Heart right ventricle (tissue), 16 donors: ENCODE data around the gene KREMEN1. TPM values are rescaled to one million over a fixed set of nuclear protein-coding genes. Genes with fewer than 3 reads are reported as not detected.

ENCODE experiments used
- ATAC-seq, 8 donors: fragments of 200-7000 bp; cut with Tn5 transposase; one replicate each; pipeline ENCODE4 v1.9.1; 2020; ENCODE audit warnings: mild to moderate bottlenecking in 8 of 8, moderate library complexity in 8 of 8, moderate number of reproducible peaks in 1 of 8
- DNase-seq, 2 donors: peaks; one replicate each; pipeline ENCODE4 v3.0.0-alpha.2; 2020
- H3K27ac ChIP-seq, 10 donors: fragments of 200-600 bp; sonication (generic) in 2 of 10; one replicate each; pipeline versions ENCODE4 v1.5.0 to v1.8.0; 2020 to 2022; ENCODE audit warnings: mild to moderate bottlenecking in 3 of 10
- H3K27me3 ChIP-seq, 7 donors: fragments of 200-600 bp; one replicate each; pipeline ENCODE4 v1.8.0; 2021 to 2022; ENCODE audit warnings: mild to moderate bottlenecking in 2 of 7
- H3K36me3 ChIP-seq, 9 donors: fragments of 200-600 bp; sonication (generic) in 1 of 9; one replicate each; pipeline versions ENCODE4 v1.5.0 to v1.8.0; 2020 to 2022; ENCODE audit warnings: mild to moderate bottlenecking in 2 of 9
- H3K4me1 ChIP-seq, 9 donors: fragments of 200-600 bp; sonication (generic) in 1 of 9; one replicate each; pipeline versions ENCODE4 v1.5.0 to v1.8.0; 2020 to 2022; ENCODE audit warnings: mild to moderate bottlenecking in 4 of 9
- H3K4me3 ChIP-seq, 10 donors: fragments of 200-600 bp; sonication (generic) in 2 of 10; one replicate each; pipeline versions ENCODE4 v1.5.0 to v1.8.0; 2020 to 2022; ENCODE audit warnings: mild to moderate bottlenecking in 7 of 10, moderate library complexity in 2 of 10
- H3K9me3 ChIP-seq, 11 donors: fragments of 200-600 bp in 10 of 11; sonication (generic) in 2 of 11; one replicate each; pipeline versions ENCODE4 v1.5.0 to v1.8.0; 2013 to 2022; ENCODE audit warnings: mild to moderate bottlenecking in 2 of 11, control low read depth in 1 of 11, moderate library complexity in 1 of 11
- WGBS, 2 donors: extraction: QIAGEN DNeasy Blood & Tissue Kit; methylation state at CpG; one replicate each; pipeline ENCODE4 v1.1.7; 2013; ENCODE audit warnings: inconsistent platforms in 1 of 2; 5-methylcytosine and 5-hydroxymethylcytosine counted together
- intact Hi-C, 10 donors: fragments of 100-400 bp; cut with DNase I; formaldehyde crosslinking; loops; one replicate each; pipeline versions ENCODE4 v1.11.1 to v1.14.2; 2022
- polyA plus RNA-seq, 2 donors: library from polyadenylated mRNA; stranded (reverse); fragments of 200-250 nt; gene quantifications; one replicate each; pipeline ENCODE4 v1.2.3, GENCODE V29; 2013
- total RNA-seq, 10 donors: library from RNA; stranded (reverse); fragmentation: NEBNext Ultra II Directional in 3 of 10; extraction: Animal tissue kit (Norgen Biotek cat#: 25700) in 3 of 10; gene quantifications; one replicate each; pipeline versions ENCODE4 v1.2.1 to v1.2.4, GENCODE V29; 2021 to 2023
- TF ChIP-seq, protein P1 (sequence below), 9 donors: fragments of 200-600 bp; sonication (generic) in 2 of 9; IDR thresholded peaks; one replicate each; pipeline versions ENCODE4 v1.5.0 to v1.8.0; 2021 to 2022; ENCODE audit warnings: antibody characterized with exemption in 9 of 9, mild to moderate bottlenecking in 5 of 9, moderate library complexity in 1 of 9
- donor health status: Arrhythmogenic right ventricular cardiomyopathy.
- donor health status: ischemic (EF 13 %, LVEDD 7.1; RV severe dilation, severe dysfunction).
- donor health status: healthy with polysubstance abuse.
- donor health status: DM: no; HTN: yes; CAD: no.
- donor health status: DM: no; HTN: no; CAD: no.
- donor health status: ischemic (EF 25% LVEDD 6.9; RV normal size, moderate dysfunction).
- donor health status: ischemic (EF 25% LVEDD 5.7; RV mildly dilated, moderate dysfunction).
- donor health status: healthy.
- donor health status: DM: yes; HTN: yes; CAD: no.
- donor health status: Ischemic cardiomyopathy.
- donor health status: ischemic (EF 35%, LVEDD 5.7; RV mildly dilated, moderate dysfunction).
- donor health status: nonischemic (EF 11% LVEDD 7.7; RV severe dilation, severe dysfunction).
- donor health status: DM: yes; HTN: yes; CAD: no.
- donor health status: PGD.
- donor health status: ischemic (EF 29% LVEDD 5.4; RV normal size, mild dysfunction).
- donor health status: nonischemic (EF 23%, LVEDD 6.1; RV moderate dilation, normal function).

The KREMEN1 gene
- total and polyA plus RNA-seq, 12 donors: 7.4 to 46.3 (median 36.5) TPM

DNA sequence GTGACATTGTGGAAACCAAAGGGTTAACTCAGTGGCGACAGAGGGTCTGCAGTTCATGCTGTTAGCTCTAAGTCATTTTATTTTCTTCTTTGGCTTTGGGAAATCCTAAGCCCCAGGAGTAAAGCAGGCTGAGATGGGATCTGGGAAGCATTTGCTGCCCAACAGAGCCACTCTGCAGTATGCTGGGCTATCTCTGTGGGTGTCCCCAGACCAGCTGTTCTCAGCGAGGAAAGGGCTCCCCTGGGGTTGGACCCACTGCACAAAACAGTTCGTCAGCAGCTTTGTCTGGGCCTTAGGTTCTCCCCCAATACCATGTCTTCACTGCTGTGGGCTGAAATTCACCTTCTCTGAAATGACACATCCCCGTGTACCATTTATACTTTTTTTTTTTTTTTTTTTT, 34.0 kb downstream of the KREMEN1 start:
- WGBS, 2 donors: 29 to 57% methylated on average over 4 of the region's 4 CpGs
- ATAC-seq (peak in 1 of 8 donors; percentile 19), DNase-seq (no peak)
- Histone ChIP-seq H3K27me3 (no peaks in the 10 kb centered on the region), H3K4me1 (peaks cover 0 to 10% (median 0%) of the 10 kb centered on the region in 9 donors), H3K9me3 (no peaks in the 10 kb centered on the region), H3K27ac (no peak overlapping the region), H3K36me3 (no peaks in the 10 kb centered on the region), H3K4me3 (no peak overlapping the region)
- TF ChIP-seq, protein P1, sequence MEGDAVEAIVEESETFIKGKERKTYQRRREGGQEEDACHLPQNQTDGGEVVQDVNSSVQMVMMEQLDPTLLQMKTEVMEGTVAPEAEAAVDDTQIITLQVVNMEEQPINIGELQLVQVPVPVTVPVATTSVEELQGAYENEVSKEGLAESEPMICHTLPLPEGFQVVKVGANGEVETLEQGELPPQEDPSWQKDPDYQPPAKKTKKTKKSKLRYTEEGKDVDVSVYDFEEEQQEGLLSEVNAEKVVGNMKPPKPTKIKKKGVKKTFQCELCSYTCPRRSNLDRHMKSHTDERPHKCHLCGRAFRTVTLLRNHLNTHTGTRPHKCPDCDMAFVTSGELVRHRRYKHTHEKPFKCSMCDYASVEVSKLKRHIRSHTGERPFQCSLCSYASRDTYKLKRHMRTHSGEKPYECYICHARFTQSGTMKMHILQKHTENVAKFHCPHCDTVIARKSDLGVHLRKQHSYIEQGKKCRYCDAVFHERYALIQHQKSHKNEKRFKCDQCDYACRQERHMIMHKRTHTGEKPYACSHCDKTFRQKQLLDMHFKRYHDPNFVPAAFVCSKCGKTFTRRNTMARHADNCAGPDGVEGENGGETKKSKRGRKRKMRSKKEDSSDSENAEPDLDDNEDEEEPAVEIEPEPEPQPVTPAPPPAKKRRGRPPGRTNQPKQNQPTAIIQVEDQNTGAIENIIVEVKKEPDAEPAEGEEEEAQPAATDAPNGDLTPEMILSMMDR (IDR thresholded peaks at IDR 0.05): no peak
- intact Hi-C loops: loop anchor here in 1 of 10 donors (10.0 kb wide), 1 partner anchor 148 kb away; no protein-coding TSS in a partner anchor

DNA sequence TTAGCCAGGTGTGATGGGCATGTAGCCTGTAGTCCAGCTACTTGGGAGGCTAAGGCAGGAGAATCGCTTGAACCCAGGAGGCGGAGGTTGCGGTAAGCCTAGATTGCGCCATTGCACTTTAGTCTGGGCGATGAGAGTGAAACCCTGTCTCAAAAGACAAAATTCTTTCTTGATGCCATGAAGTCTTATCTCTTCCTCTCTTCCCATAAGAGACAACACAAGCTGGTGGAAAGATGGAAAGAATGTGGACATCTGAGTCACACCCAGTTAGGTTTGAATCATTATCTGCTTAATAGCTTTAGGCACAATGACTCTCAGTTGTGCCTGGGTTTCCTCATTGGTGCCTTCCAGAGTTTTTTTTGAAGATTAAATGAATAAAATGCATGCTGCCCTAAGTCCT, 35.3 kb downstream of the KREMEN1 start:
- H3K4me1 ChIP-seq: peaks cover 0 to 10% (median 0%) of the 10 kb centered on the region in 9 donors
- H3K27me3 ChIP-seq: no peaks in the 10 kb centered on the region
- WGBS, 2 donors: 96 to 99% methylated on average over 5 of the region's 5 CpGs
- TF ChIP-seq, protein P1 (IDR thresholded peaks at IDR 0.05): no peak
- H3K27ac ChIP-seq: no peak overlapping the region
- no peaks in the 10 kb centered on the region for H3K9me3 ChIP-seq
- intact Hi-C loops: loop anchor here in 1 of 10 donors (10.0 kb wide), 1 partner anchor 147 kb away; no protein-coding TSS in a partner anchor
- H3K4me3 ChIP-seq: no peak overlapping the region
- no peaks in the 10 kb centered on the region for H3K36me3 ChIP-seq
- no peak for DNase-seq
- no peak for ATAC-seq

DNA sequence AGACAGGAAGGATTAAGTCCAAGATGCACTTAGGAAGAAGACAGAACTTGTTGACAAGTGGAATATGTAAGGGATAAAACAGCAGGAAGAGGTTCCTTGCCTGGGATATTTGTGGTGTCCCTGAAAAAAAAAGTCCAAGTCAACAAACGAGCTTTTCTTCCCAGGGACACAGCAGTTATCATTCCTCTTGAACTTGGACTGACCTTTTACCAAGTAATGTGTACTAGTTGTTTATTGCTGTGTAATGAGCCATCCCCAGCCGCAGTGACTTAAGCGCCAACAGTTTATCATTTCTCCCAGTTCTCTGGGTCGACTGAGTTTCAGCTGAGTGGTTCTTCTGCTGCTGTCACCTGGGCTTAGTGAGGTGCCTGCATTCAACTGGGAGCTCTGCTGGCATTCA, 37.0 kb downstream of the KREMEN1 start:
- Histone ChIP-seq H3K27me3 (no peaks in the 10 kb centered on the region), H3K27ac (no peak overlapping the region), H3K4me1 (peaks cover 0 to 10% (median 0%) of the 10 kb centered on the region in 9 donors), H3K36me3 (no peaks in the 10 kb centered on the region), H3K4me3 (no peak overlapping the region), H3K9me3 (no peaks in the 10 kb centered on the region)
- TF ChIP-seq, protein P1 (IDR thresholded peaks at IDR 0.05): no peak
- 61 to 64% methylated on average over 4 of the region's 4 CpGs for WGBS, 2 donors
- intact Hi-C loops: loop anchor here in 1 of 10 donors (10.0 kb wide), 1 partner anchor 145 kb away; no protein-coding TSS in a partner anchor
- peak in 2 of 8 donors; percentile 24 to 34 for ATAC-seq
- DNase-seq: no peak

DNA sequence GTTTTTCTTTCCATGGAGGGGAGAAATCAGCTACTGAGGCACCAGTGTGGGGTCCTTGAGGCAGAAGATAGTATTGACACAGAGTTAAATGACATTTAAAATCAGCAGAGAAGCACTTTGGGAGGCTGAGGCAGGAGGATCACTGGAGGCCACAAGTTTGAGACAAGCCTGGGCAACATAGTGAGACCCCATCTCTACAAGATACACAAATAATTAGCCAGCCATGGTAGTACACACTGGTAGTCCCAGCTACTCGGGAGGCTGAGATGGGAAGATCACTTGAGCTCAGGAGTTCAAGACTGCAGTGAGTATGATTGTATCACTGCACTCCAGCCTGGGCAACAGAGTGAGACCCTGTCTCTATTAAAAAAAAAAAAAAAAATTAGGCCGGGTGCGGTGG, 38.1 kb downstream of the KREMEN1 start:
- Histone ChIP-seq H3K27me3 (no peaks in the 10 kb centered on the region), H3K9me3 (no peaks in the 10 kb centered on the region), H3K4me3 (no peak overlapping the region), H3K4me1 (peaks cover 0 to 13% (median 6%) of the 10 kb centered on the region in 9 donors), H3K36me3 (no peaks in the 10 kb centered on the region), H3K27ac (no peak overlapping the region)
- intact Hi-C loops: no loop called here
- no peak for DNase-seq
- TF ChIP-seq, protein P1 (IDR thresholded peaks at IDR 0.05): no peak
- no peak for ATAC-seq
- WGBS, 2 donors: 90 to 94% methylated on average over 3 of the region's 3 CpGs
